GM23338 (cell line): ENCODE data around the gene DTNBP1. TPM values are rescaled to one million over a fixed set of nuclear protein-coding genes. Genes with fewer than 3 reads are reported as not detected.
A peak's percentile ranks its signal among the peaks of the same experiment; 100 is the strongest.

Source experiments
- ATAC-seq: fragments of 200-7000 bp; cut with Tn5 transposase; 3 replicates; pipeline ENCODE4 v1.9.1; 2020
- DNase-seq: peaks from one replicate; pipeline ENCODE4 v3.0.0-alpha.2; 2015; ENCODE audit warnings: low spot score
- H2AFZ ChIP-seq: fragments of 200-600 bp; sonication (generic); 2 replicates; pipeline ENCODE4 v1.8.0; 2016; ENCODE audit warnings: antibody characterized with exemption, mild to moderate bottlenecking, moderate library complexity
- H3F3A ChIP-seq: fragments of 200-600 bp; sonication (generic); replicated peaks from 2 replicates; pipeline ENCODE4 v1.8.0; 2017; ENCODE audit warnings: antibody characterized with exemption, mixed run types, low read depth
- H3K27ac ChIP-seq: fragments of 200-600 bp; sonication (generic); 2 replicates; pipeline ENCODE4 v1.6.1; 2016; ENCODE audit warnings: low read depth
- H3K27me3 ChIP-seq: fragments of 200-600 bp; sonication (generic); 2 replicates; pipeline ENCODE4 v1.8.0; 2016; ENCODE audit warnings: mild to moderate bottlenecking, mixed run types, moderate library complexity; ENCODE audit not compliant: insufficient read depth
- H3K36me3 ChIP-seq: fragments of 200-600 bp; sonication (generic); 2 replicates; pipeline ENCODE4 v1.8.0; 2016; ENCODE audit warnings: mild to moderate bottlenecking; ENCODE audit not compliant: insufficient read depth
- H3K4me1 ChIP-seq: fragments of 200-600 bp; sonication (generic); 2 replicates; pipeline ENCODE4 v1.8.0; 2016; ENCODE audit warnings: mild to moderate bottlenecking, moderate library complexity; ENCODE audit not compliant: insufficient read depth
- H3K4me2 ChIP-seq: fragments of 200-600 bp; sonication (generic); 2 replicates; pipeline ENCODE4 v1.7.1; 2017; ENCODE audit warnings: mixed run types
- H3K4me3 ChIP-seq: fragments of 200-600 bp; sonication (generic); 2 replicates; pipeline ENCODE4 v1.6.1; 2016; ENCODE audit warnings: mixed run types
- H3K79me2 ChIP-seq: fragments of 200-600 bp; sonication (generic); replicated peaks from 2 replicates; pipeline ENCODE4 v1.8.0; 2017; ENCODE audit warnings: mild to moderate bottlenecking; ENCODE audit not compliant: insufficient read depth
- H3K9me2 ChIP-seq: fragments of 200-600 bp; sonication (generic); 2 replicates; pipeline ENCODE4 v1.8.0; 2017; ENCODE audit not compliant: insufficient read depth
- H4K20me1 ChIP-seq: fragments of 200-600 bp; sonication (generic); replicated peaks from 2 replicates; pipeline ENCODE4 v1.8.0; 2017; ENCODE audit warnings: mild to moderate bottlenecking; ENCODE audit not compliant: insufficient read depth
- H3K27ac Mint-ChIP-seq: 2 replicates; pipeline ENCODE4 v1.8.0; 2020; ENCODE audit warnings: inconsistent platforms, mild to moderate bottlenecking, moderate library complexity, mixed read lengths
- H3K27me3 Mint-ChIP-seq: 3 replicates; pipeline ENCODE4 v1.8.0; 2022; ENCODE audit warnings: low read depth, mild to moderate bottlenecking, moderate library complexity, mixed read lengths, inconsistent platforms; ENCODE audit not compliant: insufficient read depth, poor library complexity
- H3K36me3 Mint-ChIP-seq: 3 replicates; pipeline ENCODE4 v1.8.0; 2021; ENCODE audit warnings: low read depth, mild to moderate bottlenecking, inconsistent platforms, moderate library complexity, mixed read lengths
- H3K4me1 Mint-ChIP-seq: 3 replicates; pipeline ENCODE4 v1.8.0; 2020; ENCODE audit warnings: mild to moderate bottlenecking, inconsistent platforms, mixed read lengths
- H3K4me3 Mint-ChIP-seq: 3 replicates; pipeline ENCODE4 v1.8.0; 2021; ENCODE audit warnings: moderate library complexity, mild to moderate bottlenecking, inconsistent platforms, mixed read lengths
- H3K9me3 Mint-ChIP-seq: 3 replicates; pipeline ENCODE4 v1.8.0; 2020; ENCODE audit warnings: moderate library complexity, mild to moderate bottlenecking, inconsistent platforms, mixed read lengths
- CREB1 ChIP-seq: fragments of 250-450 bp; sonication (Bioruptor Pico); IDR thresholded peaks from 2 replicates; pipeline ENCODE4 v1.5.0; 2020; ENCODE audit warnings: low read depth, mild to moderate bottlenecking, moderate library complexity
- CTCF ChIP-seq, 2 experiments: fragments of 200-600 bp in 1 of 2; sonication (generic) in 1 of 2; conservative IDR thresholded peaks; 2 replicates each; pipeline versions ENCODE4 v1.5.1 to v1.6.1; 2016 to 2017; ENCODE audit warnings: antibody characterized with exemption in 2 of 2, low read depth in 2 of 2, mild to moderate bottlenecking in 2 of 2, moderate library complexity in 1 of 2
- ETS1 ChIP-seq: IDR thresholded peaks from 2 replicates; pipeline ENCODE4 v1.6.1; 2016; ENCODE audit warnings: antibody characterized with exemption
- EZH2 ChIP-seq: fragments of 200-600 bp; sonication (generic); IDR thresholded peaks from one replicate; pipeline ENCODE4 v1.8.0; 2017; ENCODE audit warnings: antibody characterized with exemption, mild to moderate bottlenecking, low read depth; ENCODE audit not compliant: unreplicated experiment
- EZH2phosphoT487 ChIP-seq: fragments of 200-600 bp; sonication (generic); IDR thresholded peaks from one replicate; pipeline ENCODE4 v1.8.1; 2018; ENCODE audit warnings: antibody characterized with exemption; ENCODE audit not compliant: unreplicated experiment
- JUNB ChIP-seq: IDR thresholded peaks from one replicate; pipeline ENCODE4 v1.6.1; 2016; ENCODE audit warnings: antibody characterized with exemption; ENCODE audit not compliant: unreplicated experiment
- NANOG ChIP-seq: IDR thresholded peaks from 2 replicates; pipeline ENCODE4 v1.6.1; 2016; ENCODE audit warnings: antibody characterized with exemption, borderline replicate concordance
- POLR2AphosphoS5 ChIP-seq: IDR thresholded peaks from 2 replicates; pipeline ENCODE4 v1.6.1; 2016; ENCODE audit warnings: antibody characterized with exemption, low read depth
- STAT1 ChIP-seq: IDR thresholded peaks from one replicate; pipeline ENCODE4 v1.6.1; 2016; ENCODE audit warnings: antibody characterized with exemption; ENCODE audit not compliant: unreplicated experiment
- ZNF114 ChIP-seq: fragments of 250-450 bp; sonication (Bioruptor Pico); IDR thresholded peaks from 2 replicates; pipeline ENCODE4 v1.5.0; 2020; ENCODE audit warnings: mild to moderate bottlenecking, moderate library complexity
- ZNF331 ChIP-seq: fragments of 250-450 bp; sonication (Bioruptor Pico); IDR thresholded peaks from 2 replicates; pipeline ENCODE4 v1.5.0; 2020; ENCODE audit warnings: low read depth, mild to moderate bottlenecking, moderate library complexity
- polyA plus RNA-seq: library from polyadenylated mRNA; unstranded; fragments of >200 nt; fragmentation: Nextera tagmentation; extraction: Ambion mirVana; gene quantifications from 2 replicates; pipeline ENCODE4 v1.2.1, GENCODE V29; 2016
- total RNA-seq: library from RNA; depleted of rRNA; stranded (reverse); fragments of >200 nt; shearing (Covaris generic); gene quantifications from 2 replicates; pipeline ENCODE4 v1.2.3, GENCODE V29; 2014
- TF ChIP-seq, protein P1 (sequence below): fragments of 250-450 bp; sonication (Bioruptor Pico); IDR thresholded peaks from 2 replicates; pipeline ENCODE4 v1.5.0; 2020; ENCODE audit warnings: mild to moderate bottlenecking, moderate library complexity
- TF ChIP-seq, protein P2 (sequence below): IDR thresholded peaks from one replicate; pipeline ENCODE4 v1.6.1; 2018; ENCODE audit warnings: antibody characterized with exemption; ENCODE audit not compliant: unreplicated experiment

Gene DTNBP1
- total and polyA plus RNA-seq, 2 experiments from 2014 or later: 12.1 to 20.1 TPM

- peaks cover 75% of the 10 kb centered on the region for H3K36me3 ChIP-seq
- Mint-ChIP-seq H3K27me3 (peaks cover 73% of the 10 kb centered on the region), H3K36me3 (peaks cover 100% of the 10 kb centered on the region)
Observed at GRCh38 chr6:15519681-15520080, 143.1 kb downstream of the DTNBP1 start.

More at GRCh38 chr6:15519681-15520080, 143.1 kb downstream of the DTNBP1 start:
- Histone ChIP-seq H3K4me1 (peaks cover 9% of the 10 kb centered on the region; the same call in 1 of the 2 replicates), H3F3A (peaks cover 77% of the 10 kb centered on the region), H2AFZ (no peak overlapping the region), H3K79me2 (peaks cover 21% of the 10 kb centered on the region), H4K20me1 (peaks cover 50% of the 10 kb centered on the region), H3K27me3 (no peaks in the 10 kb centered on the region), H3K27ac (peak overlapping the region; percentile 51), H3K4me2 (no peak overlapping the region), H3K9me2 (no peaks in the 10 kb centered on the region), H3K4me3 (no peak overlapping the region)
- TF ChIP-seq EZH2phosphoT487: no peak
- no peak for TF ChIP-seq ZNF114 (CRISPR knock-in tag)
- no peak for TF ChIP-seq STAT1
- TF ChIP-seq JUNB: no peak
- TF ChIP-seq ETS1: no peak
- TF ChIP-seq, protein P1, sequence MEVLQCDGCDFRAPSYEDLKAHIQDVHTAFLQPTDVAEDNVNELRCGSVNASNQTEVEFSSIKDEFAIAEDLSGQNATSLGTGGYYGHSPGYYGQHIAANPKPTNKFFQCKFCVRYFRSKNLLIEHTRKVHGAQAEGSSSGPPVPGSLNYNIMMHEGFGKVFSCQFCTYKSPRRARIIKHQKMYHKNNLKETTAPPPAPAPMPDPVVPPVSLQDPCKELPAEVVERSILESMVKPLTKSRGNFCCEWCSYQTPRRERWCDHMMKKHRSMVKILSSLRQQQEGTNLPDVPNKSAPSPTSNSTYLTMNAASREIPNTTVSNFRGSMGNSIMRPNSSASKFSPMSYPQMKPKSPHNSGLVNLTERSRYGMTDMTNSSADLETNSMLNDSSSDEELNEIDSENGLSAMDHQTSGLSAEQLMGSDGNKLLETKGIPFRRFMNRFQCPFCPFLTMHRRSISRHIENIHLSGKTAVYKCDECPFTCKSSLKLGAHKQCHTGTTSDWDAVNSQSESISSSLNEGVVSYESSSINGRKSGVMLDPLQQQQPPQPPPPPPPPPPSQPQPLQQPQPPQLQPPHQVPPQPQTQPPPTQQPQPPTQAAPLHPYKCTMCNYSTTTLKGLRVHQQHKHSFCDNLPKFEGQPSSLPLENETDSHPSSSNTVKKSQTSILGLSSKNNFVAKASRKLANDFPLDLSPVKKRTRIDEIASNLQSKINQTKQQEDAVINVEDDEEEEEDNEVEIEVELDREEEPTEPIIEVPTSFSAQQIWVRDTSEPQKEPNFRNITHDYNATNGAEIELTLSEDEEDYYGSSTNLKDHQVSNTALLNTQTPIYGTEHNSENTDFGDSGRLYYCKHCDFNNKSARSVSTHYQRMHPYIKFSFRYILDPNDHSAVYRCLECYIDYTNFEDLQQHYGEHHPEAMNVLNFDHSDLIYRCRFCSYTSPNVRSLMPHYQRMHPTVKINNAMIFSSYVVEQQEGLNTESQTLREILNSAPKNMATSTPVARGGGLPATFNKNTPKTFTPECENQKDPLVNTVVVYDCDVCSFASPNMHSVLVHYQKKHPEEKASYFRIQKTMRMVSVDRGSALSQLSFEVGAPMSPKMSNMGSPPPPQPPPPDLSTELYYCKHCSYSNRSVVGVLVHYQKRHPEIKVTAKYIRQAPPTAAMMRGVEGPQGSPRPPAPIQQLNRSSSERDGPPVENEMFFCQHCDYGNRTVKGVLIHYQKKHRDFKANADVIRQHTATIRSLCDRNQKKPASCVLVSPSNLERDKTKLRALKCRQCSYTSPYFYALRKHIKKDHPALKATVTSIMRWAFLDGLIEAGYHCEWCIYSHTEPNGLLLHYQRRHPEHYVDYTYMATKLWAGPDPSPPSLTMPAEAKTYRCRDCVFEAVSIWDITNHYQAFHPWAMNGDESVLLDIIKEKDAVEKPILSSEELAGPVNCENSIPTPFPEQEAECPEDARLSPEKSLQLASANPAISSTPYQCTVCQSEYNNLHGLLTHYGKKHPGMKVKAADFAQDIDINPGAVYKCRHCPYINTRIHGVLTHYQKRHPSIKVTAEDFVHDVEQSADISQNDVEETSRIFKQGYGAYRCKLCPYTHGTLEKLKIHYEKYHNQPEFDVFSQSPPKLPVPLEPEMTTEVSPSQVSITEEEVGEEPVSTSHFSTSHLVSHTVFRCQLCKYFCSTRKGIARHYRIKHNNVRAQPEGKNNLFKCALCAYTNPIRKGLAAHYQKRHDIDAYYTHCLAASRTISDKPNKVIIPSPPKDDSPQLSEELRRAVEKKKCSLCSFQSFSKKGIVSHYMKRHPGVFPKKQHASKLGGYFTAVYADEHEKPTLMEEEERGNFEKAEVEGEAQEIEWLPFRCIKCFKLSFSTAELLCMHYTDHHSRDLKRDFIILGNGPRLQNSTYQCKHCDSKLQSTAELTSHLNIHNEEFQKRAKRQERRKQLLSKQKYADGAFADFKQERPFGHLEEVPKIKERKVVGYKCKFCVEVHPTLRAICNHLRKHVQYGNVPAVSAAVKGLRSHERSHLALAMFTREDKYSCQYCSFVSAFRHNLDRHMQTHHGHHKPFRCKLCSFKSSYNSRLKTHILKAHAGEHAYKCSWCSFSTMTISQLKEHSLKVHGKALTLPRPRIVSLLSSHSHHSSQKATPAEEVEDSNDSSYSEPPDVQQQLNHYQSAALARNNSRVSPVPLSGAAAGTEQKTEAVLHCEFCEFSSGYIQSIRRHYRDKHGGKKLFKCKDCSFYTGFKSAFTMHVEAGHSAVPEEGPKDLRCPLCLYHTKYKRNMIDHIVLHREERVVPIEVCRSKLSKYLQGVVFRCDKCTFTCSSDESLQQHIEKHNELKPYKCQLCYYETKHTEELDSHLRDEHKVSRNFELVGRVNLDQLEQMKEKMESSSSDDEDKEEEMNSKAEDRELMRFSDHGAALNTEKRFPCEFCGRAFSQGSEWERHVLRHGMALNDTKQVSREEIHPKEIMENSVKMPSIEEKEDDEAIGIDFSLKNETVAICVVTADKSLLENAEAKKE (CRISPR knock-in tag): no peak
- no peak for TF ChIP-seq EZH2
- TF ChIP-seq, protein P2, sequence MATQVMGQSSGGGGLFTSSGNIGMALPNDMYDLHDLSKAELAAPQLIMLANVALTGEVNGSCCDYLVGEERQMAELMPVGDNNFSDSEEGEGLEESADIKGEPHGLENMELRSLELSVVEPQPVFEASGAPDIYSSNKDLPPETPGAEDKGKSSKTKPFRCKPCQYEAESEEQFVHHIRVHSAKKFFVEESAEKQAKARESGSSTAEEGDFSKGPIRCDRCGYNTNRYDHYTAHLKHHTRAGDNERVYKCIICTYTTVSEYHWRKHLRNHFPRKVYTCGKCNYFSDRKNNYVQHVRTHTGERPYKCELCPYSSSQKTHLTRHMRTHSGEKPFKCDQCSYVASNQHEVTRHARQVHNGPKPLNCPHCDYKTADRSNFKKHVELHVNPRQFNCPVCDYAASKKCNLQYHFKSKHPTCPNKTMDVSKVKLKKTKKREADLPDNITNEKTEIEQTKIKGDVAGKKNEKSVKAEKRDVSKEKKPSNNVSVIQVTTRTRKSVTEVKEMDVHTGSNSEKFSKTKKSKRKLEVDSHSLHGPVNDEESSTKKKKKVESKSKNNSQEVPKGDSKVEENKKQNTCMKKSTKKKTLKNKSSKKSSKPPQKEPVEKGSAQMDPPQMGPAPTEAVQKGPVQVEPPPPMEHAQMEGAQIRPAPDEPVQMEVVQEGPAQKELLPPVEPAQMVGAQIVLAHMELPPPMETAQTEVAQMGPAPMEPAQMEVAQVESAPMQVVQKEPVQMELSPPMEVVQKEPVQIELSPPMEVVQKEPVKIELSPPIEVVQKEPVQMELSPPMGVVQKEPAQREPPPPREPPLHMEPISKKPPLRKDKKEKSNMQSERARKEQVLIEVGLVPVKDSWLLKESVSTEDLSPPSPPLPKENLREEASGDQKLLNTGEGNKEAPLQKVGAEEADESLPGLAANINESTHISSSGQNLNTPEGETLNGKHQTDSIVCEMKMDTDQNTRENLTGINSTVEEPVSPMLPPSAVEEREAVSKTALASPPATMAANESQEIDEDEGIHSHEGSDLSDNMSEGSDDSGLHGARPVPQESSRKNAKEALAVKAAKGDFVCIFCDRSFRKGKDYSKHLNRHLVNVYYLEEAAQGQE: no peak
- no peak for TF ChIP-seq ZNF331
- TF ChIP-seq CREB1 (CRISPR knock-in tag): no peak
- no peak for TF ChIP-seq CTCF (conservative IDR thresholded peaks at IDR 0.05; ENCODE audit: low read depth in 2 of 2)
- no peak for TF ChIP-seq POLR2AphosphoS5
- TF ChIP-seq NANOG: no peak
- Mint-ChIP-seq H3K4me1 (peaks cover 22% of the 10 kb centered on the region), H3K4me3 (no peak overlapping the region), H3K9me3 (peaks cover 23% of the 10 kb centered on the region), H3K27ac (0 out of 2 replicates have a peak overlapping the region, but pooled peaks have one; percentile 35)
- DNase-seq (no peak), ATAC-seq (no peak)
